Stomach (tissue), 4 donors: ENCODE data around the gene SLC4A7.

ENCODE experiments used
- CTCF ChIP-seq, 7 experiments: fragments of 450-650 bp in 4 of 7; fragments of 200-600 bp in 3 of 7; sonication (generic) in 3 of 7; IDR thresholded peaks; one replicate each; pipeline ENCODE4 v1.5.1; 2016 to 2019; ENCODE audit warnings: antibody characterized with exemption in 7 of 7, control low read depth in 2 of 7, mild to moderate bottlenecking in 1 of 7
- POLR2A ChIP-seq, 4 donors: fragments of 450-650 bp; IDR thresholded peaks; one replicate each; pipeline ENCODE4 v1.6.1; 2016; ENCODE audit warnings: antibody characterized with exemption in 4 of 4, control low read depth in 2 of 4, mild to moderate bottlenecking in 1 of 4, moderate library complexity in 1 of 4

- TF ChIP-seq CTCF (IDR thresholded peaks at IDR 0.05) (no peak), POLR2A (IDR thresholded peaks at IDR 0.05) (no peak)
Observed at GRCh38 chr3:27507515-27508266, 23.5 kb upstream of the SLC4A7 start.
